Activated CD4-positive, alpha-beta T cell treated with anti-CD3 and anti-CD28 coated beads, Interleukin-2, Interleukin-6, amounts not matched to agents 100 ng/mL and 50 ng/mL, durations not matched to agents 16 hours and 8 hours (primary cell): ENCODE results near the gene PRELP.

Source experiments
- DNase-seq: peaks from one replicate; pipeline ENCODE4 v3.0.0-alpha.2; 2020

PRELP gene

GRCh38 chr1:203479646-203480045 lies 4.0 kb downstream of the PRELP start:
- no peak for DNase-seq

DNA sequence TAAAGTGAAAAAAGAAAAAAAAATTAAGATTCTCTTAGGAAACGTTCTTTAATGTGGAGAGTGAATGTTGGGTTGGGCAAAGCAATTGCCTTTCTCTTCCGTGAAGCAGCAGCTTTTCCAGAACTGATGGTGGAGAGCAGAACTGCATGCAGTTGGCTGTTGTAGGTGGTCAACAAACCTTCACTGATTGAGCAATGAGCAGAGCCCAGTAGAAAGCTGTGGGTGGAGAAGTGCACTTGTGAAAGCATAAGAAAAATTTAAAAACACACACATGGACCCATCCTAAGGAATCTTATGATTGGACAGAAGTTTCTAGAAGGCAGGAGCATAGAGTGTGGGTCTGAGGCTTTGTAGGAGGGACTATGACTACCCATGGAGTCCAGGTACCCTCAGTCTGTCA lies 4.5 kb downstream of the PRELP start:
- no peak for DNase-seq

DNA sequence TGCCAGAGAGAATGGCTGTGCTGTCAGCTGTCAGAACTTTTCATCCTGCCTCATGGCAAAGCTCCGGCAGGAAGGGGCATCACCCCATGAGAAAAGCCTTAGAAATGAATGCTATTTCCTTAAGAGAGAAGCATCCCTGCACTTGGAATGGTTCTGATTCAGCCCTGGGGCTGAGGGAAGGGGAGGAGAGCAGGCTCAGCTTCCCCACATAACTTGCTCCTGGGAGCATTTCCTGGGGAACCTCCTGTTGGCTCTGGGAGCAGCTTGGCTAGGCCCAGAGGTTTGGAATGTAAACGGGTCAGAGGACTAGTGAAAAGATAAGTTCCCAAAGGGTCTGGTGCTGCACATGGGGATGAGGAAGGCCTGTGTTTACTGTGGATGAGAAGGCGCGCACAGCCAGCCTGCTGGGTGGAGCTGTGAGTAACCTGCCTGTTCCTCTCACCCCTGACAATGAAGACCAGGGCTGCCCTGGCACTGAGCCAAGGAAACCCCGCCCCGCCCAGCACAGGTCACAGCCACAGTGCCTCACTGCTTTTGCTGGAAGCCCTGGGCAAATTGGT lies 5.0 kb downstream of the PRELP start:
- DNase-seq: peak; percentile 15

DNA sequence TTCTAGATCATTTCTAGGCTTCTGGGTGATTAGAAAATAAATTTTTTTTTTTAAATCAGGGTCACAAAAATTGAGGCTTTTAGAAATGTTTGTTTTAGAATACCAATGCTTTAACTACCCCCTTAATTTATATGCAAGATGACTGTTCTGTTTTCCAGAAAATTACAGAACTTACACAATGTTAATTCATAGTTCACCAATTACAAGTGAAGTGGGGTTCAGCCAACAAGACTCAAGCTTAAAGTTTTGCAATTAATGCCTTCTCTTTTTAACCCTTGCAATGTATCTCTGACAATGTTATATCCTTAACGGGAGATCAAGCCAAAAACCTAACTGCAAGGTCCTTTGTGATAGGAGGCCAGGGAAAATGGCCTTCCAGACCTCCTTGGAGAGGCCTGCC lies 5.6 kb downstream of the PRELP start:
- DNase-seq: no peak

- DNase-seq: no peak
Measured at GRCh38 chr1:203486618-203487370, 11.2 kb downstream of the PRELP start.

DNA sequence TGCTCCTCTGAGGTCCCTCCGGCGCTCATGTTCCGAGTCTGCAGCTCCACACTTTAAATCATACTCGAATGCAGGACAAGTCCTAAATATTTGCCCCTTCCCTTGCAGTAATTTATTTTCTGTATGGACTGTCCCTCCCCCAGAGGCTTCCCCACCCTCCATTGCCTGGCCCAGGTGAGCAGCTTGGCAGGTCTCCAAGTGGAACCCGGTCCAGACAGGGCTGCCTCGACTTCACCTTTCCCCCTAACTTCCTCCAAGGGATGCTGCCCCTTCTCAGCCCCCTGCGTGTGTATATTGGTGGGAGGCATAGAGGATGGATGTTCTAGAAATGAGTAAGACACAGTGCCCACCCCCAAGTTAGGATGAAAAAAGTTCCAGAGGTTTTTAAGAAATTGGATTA lies 12.9 kb downstream of the PRELP start:
- no peak for DNase-seq

DNA sequence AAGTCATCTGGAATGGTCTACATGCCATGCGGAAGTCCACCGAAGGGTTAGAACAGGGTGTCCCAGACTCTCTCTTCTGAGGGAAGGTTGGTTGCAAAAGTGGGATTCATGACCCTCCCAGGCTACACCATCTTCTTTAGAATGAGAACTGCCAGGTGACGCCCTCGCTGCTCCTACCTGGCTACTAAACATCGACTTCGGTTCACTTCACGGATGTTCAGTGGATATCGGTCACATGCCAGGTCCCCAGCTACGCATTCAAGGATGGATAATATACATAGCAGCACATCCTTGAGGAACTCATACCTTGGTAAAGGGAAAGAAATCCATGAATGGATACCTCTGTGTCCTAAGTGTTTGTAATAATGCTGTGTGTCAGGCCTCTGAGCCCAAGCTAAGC lies 15.0 kb downstream of the PRELP start:
- DNase-seq: no peak

DNA sequence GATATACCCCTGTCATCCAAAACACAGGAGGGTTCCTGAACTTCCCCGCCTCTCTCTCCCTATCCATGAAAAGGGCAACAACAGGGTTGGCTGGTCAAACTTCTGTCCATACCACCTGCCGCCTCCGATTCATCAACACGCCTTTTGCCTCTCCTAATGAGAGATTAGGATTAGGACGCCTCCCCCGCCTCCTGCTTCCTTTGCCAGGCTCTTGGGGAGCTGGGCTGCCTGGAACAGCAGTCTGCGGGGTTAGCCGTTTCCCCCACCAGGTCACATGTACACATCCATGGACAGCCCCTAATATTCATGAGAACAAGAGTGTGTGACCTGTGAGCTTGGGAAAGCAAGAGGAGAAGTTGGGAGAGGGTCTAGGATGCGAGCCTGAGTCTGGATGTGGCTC lies 16.1 kb downstream of the PRELP start:
- DNase-seq: no peak

- no peak for DNase-seq
Measured at GRCh38 chr1:203492082-203492747, 16.6 kb downstream of the PRELP start.

GRCh38 chr1:203492748-203493130 lies 17.1 kb downstream of the PRELP start:
- DNase-seq: no peak

GRCh38 chr1:203493901-203494300 lies 18.3 kb downstream of the PRELP start, which contains the start of gene OPTC:
TSS of gene OPTC (plus strand) at chr1:203494153. CDS start at chr1:203496006, 1,853 bp downstream.
- no peak for DNase-seq

DNA sequence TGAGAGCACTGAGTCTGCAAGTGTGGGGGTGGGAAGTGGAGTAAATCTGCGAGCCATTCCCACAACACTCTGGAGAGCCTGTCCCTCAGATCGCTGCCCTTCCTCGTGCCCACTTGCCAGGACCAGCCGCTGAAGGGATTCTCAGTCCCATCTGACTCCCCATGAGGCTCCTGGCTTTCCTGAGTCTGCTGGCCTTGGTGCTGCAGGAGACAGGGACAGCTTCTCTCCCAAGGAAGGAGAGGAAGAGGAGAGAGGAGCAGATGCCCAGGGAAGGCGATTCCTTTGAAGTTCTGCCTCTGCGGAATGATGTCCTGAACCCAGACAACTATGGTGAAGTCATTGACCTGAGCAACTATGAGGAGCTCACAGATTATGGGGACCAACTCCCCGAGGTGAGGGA lies 20.2 kb downstream of the PRELP start:
- DNase-seq: no peak

GRCh38 chr1:203497269-203497777 lies 21.7 kb downstream of the PRELP start:
- DNase-seq: no peak

DNA sequence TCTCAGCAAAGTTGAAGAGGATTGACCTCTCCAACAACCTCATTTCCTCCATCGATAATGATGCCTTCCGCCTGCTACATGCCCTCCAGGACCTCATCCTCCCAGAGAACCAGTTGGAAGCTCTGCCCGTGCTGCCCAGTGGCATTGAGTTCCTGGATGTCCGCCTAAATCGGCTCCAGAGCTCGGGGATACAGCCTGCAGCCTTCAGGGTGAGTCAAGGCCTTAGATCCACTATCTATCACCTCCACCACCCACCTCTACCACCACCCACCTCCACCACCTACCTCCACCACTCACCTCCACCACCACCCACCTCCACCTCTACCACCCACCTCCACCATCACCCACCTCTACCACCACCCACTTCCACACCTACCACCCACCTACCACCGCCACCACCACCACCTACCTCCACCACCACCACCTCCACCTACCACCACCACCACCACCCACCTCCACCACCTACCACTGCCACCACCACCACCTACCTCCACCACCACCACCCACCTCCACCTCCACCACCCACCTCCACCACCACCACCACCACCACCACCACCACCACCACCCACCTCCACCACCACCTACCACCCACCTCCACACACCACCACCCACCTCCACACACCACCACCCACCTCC lies 24.2 kb downstream of the PRELP start:
- DNase-seq: no peak

- DNase-seq: no peak
Measured at GRCh38 chr1:203500279-203500678, 24.7 kb downstream of the PRELP start.

DNA sequence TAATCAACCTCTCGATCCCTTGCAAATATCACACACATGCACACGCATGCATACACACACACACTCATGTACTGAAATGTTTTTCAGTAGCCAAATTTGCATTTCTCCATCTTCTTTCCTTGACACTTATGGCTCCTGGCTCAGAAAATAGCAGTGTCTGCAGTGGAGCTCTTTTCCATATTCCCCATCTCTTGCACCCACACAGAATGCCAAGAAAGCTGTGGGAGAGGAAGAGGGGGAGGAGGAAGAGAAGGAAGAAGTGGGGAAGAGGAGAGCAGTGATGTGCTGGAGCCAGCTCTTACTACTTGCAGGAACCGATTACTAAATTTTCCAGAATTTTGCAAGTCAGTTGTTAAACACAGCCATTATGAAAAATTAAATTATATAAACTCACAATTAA lies 28.2 kb downstream of the PRELP start:
- DNase-seq: no peak

DNA sequence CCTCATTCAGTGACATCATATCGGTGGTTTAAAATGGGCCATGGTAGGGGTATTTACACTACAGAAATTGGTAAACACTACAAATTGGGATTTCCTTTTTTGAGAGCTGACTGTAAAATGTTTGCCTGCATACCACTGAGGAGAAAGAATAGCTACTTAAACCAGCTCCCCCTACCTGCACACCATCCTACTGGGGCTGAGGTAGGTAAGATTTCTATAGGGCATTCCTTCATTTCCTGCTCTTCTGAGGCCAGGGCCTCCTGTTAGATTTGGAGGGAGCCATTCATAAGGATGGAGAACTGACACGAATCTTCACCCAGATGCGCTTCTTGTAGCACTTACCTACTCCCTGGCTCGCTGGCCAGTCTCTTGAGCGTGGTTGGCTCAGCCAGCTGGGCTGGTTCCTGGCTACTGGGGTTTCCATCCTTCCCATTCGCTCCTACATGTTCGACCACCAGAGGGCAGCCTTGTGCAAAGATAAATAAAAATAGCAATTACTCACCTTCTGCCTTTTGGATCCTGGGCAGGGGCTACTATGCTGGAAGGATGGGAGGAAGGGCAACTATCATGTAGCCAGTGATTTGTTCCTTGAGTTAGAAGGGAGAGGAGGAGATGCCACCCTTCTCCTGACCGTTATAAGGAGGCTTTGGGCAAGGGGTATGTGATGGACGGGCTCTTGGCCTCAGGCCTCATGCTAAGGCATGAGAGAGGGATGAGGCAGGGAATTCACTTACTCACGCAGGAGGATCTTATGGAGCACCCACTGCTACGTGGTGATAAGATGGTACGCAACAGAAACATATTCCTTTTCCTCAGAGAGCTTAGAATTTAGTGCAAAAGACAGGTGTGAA lies 29.0 kb downstream of the PRELP start:
- peak; percentile 84 for DNase-seq

DNA sequence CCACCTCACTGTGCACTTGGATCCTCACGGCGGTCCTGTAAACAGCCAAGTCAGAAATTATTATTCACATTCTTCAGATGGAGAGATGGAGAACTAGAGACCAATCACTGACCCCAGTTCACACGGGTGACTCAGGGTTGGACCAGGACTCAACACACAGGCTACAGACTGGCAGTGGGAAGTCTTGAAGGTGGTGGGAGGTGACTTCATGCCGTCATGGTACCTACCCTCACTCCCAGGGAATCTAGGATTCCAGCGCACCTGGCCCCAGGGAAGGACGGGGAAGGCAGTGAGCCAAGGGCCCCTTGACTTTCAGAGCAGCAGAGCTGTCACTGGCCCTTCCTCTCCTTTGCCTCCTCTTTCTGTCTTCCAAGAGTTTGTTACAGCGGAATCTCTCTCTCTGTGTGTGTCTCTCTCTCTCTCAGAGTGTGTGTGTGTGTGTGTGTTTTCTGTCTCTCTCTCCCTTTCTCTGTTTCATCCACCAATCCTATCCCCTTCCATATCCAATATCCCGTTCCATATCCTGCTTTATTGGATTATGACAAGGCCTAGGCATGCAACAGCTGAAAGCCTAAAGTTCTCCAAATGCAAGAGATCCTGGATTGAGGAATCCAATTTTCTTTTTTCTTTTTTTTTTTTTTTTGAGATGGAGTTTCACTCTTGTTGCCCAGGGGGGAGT lies 30.1 kb downstream of the PRELP start:
- DNase-seq: no peak

DNA sequence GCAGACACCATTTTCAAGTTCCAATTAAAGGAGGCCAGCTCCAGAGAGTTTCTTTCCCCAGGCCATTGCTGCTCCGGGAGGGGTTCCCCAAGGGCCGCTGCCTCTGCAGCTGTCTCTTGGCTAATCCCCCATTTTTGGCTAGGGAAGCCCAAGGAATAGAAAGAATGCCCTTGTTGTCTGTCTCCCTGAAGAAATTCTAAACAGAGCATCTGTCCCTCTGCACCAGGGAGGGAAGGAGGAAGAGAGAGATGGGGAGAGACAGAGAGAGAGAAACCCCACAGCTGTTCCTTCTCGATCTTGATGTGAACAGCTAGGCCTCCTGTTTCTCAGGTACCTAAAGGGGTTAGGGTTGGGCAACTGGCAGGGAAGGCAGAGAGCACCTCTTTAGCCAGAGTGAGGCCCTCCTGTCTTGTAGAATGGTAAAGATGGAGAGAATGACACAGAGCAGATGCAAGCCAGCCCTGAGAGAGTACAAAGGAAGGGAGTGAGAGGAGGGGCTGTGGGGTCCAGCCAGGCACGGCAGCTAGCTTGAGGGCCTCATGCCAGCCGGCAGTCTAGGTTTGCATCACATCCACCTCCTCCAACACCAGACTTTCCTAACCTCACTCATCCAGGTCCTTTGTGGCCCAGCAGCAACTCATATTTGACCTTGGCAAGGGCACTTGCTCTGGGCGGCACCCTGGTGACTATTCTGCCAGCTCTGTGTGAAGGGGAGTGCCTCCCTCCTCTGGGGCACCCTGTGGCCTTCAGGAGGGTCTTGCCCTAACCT lies 31.4 kb downstream of the PRELP start:
- no peak for DNase-seq

- no peak for DNase-seq
Measured at GRCh38 chr1:203507759-203508158, 32.2 kb downstream of the PRELP start.

GRCh38 chr1:203508463-203509073 lies 33.0 kb downstream of the PRELP start:
- no peak for DNase-seq
